ENCODE results near the gene SRSF12.
"Not testable (repeated sequence)": the region's sequence is repeated elsewhere in the genome, so short reads cannot be mapped to it uniquely, and the experiment has no call there.

The SRSF12 gene

DNA sequence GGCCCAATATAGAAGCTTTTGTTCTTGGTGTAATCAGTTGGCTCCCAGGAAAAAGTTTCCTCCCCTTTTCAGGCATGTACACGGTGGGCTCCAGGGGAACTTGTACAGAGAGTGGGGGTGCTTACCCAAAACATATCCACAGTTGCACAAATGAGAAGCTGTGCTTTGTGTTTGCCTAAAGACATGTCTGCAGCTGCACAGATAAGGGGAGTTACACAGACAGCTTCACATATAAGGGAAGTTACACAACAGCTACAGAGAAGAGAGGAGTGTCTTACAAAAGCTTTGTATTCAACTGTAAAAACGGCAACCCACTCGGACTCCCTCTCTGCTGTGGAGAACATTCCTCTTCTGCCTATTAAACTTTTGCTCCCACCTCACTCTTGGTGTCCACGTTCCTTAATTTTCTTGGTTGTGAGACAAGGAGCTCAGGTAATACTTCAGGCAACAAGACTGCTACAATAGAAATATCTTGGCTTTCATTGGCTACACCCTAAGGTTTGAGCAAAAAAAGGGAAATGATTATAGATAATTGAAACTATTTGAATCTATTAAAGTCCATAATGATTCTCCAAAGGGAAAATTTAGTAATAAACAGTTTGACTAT is 44.8 kb downstream of the SRSF12 start:
- in situ Hi-C loops (cut with MboI; ENCODE audit: low sequenced_read_pairs): no loop called here

DNA sequence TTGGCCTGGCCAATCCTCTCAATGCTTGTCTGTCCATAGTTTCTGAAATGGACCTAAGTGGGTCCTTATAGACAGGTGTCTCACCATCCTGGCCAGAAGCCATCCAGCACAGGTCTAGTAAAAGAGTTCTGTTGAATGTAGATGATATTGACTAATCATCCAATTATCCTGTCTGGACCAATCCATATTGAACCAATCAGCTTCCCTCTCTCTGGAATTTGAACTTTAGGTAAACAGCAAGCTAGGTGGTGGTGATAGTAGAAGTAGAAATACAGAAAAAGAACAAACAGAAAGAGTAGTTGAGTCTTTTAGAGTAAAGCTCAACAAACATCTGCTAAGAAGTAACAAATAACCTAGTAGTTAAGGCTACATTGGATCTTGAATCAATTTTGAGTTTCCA is 46.8 kb downstream of the SRSF12 start:
- in situ Hi-C loops (cut with MboI; ENCODE audit: low sequenced_read_pairs): no loop called here

DNA sequence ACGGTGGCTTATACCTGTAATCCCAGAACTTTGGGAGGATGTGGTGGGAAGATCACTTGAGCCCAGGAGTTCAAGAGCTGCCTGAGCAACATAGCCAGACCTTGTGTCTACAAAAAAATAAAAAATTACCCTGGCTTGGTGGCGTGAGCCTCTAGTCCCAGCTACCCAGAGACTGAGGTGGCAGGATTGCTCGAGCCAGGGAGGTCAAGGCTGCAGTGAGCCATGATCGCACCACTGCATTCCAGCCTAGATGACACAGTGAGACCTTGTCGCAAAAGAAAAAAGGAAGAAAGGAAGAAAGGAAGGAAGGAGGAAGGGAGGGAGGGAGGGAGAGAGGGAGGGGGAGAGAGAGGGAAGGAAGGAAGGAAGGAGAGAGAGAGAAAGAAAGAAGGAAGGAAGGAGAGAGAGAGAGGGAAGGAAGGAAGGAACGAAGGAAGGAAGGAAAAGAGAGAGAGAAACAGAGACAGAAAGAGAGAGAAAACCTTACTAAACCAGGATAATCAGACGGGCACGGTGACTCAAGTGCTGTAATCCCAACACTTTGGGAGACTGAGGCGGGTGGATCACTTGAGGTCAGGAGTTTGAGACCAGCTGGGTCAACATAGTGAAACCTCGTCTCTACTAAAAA is 48.2 kb downstream of the SRSF12 start:
- in situ Hi-C loops (cut with MboI; ENCODE audit: low sequenced_read_pairs): no loop called here

DNA sequence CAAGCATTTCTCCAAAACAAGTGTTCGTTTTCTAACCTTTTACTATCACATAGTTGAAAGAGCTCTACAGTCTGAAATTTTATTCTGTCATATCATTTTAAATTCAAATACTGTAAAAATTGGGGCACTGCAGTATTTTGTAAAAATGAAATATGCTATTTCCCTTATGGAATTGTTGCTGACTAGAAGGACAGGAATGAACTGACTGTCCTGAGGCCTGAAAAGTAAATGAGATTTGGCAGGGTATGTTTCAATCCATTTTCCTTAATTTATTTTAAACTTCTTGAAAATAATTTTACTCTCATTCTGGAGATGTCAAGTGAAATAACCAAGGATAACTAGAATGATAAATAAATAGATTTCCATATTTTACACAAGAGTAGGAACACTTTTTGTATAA is 49.2 kb downstream of the SRSF12 start:
- in situ Hi-C loops (cut with MboI; ENCODE audit: low sequenced_read_pairs): no loop called here

DNA sequence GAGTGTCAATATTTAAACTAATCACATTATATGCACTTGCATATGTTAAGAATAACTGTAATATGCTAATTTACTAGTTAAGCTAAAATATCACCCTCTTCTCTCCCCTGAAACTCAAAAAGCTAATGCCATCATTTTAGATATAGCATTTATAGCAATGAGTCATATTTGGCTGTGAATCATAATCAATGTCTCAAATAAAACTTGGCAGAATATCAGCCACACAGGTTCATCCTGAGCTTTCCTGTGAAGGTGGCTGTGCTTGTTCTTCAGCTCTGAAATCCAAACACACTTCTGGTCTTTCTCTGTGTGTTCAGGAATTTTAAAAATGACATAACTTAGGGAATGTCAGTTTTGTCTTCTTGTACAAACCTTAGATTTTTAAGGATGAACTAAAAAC is 50.1 kb downstream of the SRSF12 start:
- in situ Hi-C loops (cut with MboI; ENCODE audit: low sequenced_read_pairs): no loop called here

DNA sequence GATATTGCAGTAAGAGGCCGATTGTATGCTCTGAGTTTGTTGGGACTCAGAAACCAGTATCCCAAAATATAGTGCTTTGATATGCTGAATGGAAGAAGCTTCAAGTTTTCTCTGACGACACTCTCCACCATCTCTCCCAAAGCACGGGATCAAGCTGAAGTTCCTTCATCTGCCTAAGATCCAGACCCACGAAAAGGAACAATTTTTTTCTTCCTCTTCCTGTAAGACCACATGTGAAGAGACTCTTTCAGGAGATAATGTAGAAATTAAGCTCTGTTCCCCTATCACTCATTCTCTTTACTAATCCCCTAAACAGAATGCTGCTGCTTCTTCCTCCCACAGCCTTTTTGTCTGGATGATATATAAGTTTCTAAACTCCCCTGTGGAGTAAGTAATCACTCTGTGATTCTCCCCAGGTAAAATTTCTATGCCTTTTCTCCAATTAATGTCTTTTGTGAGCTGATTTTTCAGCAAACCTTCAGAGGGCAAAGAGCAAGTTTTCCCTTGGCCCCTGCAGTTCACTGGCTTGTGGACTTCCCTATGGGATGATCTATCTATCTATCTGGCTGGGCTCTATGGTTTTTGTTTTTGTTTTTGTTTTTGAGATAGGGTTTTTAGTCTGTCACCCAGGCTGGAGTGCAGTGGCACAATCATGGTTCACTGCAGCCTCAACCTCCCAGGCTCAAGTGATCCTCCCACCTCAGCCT is 50.8 kb downstream of the SRSF12 start:
- in situ Hi-C loops (cut with MboI; ENCODE audit: low sequenced_read_pairs): no loop called here

DNA sequence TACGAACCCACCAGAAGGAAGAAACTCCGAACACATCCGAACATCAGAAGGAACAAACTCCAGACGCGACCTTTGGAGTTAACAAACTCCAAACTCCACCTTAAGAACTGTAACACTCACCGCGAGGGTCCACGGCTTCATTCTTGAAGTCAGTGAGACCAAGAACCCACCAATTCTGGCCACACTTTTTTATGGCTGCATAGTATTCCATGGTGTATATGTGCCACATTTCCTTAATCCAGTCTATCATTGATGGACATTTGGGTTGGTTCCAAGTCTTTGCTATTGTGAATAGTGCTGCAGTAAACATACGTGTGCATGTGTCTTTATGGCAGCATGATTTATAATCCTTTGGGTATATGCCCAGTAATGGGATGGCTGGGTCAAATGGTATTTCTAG is 51.8 kb downstream of the SRSF12 start:
- in situ Hi-C loops (cut with MboI; ENCODE audit: low sequenced_read_pairs): not testable (repeated sequence)

DNA sequence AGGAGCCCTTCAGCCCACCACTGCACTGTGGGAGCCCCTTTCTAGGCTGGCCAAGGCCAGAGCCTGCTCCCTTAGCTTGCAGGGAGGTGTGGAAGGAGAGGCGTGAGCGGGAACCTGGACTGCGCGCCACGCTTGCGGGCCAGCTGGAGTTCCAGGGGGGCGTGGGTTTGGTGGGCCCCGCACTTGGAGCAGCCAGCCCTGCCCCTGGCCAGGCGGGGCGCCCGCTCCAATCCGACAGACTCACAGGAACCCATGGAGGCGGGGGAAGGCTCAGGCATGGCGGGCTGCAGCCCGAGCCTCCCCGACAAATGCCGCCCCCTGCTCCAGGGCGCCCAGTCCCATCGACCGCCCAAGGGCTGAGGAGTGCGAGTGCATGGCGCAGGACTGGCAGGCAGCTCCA is 52.9 kb downstream of the SRSF12 start:
- in situ Hi-C loops (cut with MboI; ENCODE audit: low sequenced_read_pairs): not testable (repeated sequence)

DNA sequence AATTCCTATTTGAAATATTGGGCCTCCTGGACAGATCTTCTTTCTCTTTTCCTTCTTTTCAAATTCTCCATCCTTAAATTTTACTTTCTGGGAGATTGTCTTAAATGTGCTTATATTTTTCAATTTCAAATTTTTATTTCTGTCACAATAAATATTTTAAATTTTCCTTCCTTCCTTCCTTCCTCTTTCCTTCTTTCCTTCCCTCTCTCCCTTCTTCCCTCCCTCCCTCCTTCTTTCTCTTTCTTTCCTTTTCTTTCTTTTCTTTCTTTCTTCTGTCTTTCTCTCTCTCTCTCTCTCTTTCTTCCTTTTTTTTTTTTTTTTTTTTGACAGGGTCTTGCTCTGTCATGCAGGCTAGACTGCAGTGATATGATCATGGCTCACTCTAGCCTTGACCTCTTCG is 54.0 kb downstream of the SRSF12 start:
- in situ Hi-C loops (cut with MboI; ENCODE audit: low sequenced_read_pairs): no loop called here

DNA sequence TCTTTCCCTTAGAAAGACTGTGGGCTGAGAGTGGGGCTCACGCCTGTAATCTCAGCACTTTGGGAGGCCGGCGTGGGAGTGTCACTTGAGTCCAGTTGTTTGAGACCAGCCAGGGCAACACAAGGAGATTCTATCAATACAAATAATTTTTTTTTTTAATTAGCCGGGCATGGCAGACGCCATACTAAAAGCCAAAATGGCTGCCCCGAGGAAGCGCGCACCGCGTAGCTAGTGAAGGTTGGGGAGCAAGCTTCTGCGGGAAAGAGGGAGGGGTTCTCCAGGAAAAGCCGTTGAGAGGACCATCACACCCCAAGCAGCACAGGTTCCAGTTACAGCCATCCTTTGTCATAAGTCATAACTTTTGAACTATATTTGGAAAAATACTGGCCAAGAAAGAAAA is 58.6 kb downstream of the SRSF12 start:
- in situ Hi-C loops (cut with MboI; ENCODE audit: low sequenced_read_pairs): no loop called here

DNA sequence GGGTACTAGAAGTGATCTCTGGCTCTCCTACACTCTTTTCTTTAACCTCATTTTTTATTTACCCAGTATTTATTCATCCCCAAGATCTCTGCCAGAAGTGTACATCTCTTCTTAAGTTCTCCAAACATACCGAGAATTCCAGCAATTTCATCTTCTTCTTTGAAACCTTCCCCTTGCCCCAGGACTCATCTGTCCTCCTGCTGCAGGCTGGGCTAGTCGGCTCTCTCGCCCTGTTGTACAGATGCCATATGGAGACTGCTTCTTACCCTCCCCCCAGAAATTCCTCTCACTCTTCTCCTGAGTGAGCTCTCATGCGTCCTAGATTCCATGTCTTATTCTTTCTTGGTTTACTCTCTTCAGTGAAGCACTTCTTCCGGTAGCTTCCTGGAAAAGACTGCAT is 59.2 kb downstream of the SRSF12 start:
- in situ Hi-C loops (cut with MboI; ENCODE audit: low sequenced_read_pairs): no loop called here

DNA sequence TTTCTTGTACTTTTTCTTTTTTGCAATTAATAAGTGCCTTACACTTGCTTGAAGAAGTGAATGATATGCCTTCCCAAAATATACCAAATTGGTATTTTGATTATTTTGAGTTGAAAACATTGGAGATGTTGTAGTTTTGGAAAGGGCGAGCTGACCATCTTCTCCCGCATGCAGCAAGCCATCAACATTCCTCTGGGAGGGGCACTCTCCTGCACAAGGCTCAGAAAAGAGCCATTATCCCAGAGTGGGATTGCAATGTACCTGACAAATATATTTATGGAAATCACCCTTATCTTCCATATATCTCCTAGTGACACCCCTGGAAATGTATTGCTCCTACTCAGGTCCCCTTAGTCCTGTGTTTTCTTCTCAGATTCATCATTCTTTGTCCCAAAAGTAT is 60.1 kb downstream of the SRSF12 start:
- in situ Hi-C loops (cut with MboI; ENCODE audit: low sequenced_read_pairs): no loop called here

DNA sequence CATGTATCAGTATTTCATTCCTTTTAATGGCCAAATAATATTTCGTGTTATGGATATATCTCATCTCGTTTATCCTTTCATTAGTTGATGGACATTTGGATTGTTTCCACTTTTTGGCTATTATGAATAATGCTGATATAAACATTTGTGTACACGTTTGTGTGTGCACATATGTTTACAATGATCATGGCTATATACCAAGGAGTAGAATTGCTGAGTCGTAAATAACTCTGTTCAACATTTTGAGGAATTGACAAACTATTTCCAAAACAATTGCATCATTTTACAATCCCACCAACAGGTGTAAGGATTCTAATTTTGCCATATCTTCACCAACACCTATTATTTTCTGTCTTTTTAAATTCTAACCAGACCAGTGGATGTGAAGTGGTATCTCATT is 63.7 kb downstream of the SRSF12 start:
- in situ Hi-C loops (cut with MboI; ENCODE audit: low sequenced_read_pairs): no loop called here

DNA sequence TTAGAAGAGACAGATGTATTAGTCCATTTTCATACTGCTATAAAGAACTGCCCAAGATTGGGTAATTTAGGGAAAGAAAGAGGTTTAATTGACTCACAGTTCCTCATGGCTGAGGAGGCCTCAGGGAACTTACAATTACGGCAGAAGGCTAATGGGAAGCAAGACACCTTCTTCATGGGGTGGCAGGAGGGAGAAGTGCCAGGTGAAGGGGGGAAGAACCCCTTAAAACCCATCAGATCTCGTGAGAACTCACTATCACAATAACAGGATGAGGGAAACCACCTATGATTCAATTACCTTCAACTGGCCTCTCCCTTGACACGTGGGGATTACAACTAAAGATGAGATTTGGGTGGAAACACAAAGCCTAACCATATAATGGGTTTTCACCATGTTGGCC is 66.2 kb downstream of the SRSF12 start:
- in situ Hi-C loops (cut with MboI; ENCODE audit: low sequenced_read_pairs): no loop called here

DNA sequence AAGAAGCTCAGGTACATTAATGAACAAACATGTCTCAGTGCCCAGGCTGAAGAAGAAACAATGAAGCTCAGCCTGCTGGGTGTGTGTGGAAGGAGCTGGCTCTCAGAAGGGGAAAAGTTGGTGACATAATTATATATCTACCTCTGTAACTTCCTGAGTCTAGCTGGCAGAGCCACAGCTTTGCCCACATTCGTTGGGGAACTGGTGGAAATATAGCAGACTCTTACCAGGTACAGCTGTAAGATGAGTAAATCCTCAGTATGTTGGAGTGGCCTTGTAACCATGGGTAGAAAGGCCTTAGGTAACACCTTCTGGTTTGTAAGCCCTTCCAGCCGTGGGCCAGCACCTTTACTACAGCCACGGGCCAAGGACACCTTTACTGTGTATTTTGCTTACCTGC is 67.2 kb downstream of the SRSF12 start:
- in situ Hi-C loops (cut with MboI; ENCODE audit: low sequenced_read_pairs): no loop called here

DNA sequence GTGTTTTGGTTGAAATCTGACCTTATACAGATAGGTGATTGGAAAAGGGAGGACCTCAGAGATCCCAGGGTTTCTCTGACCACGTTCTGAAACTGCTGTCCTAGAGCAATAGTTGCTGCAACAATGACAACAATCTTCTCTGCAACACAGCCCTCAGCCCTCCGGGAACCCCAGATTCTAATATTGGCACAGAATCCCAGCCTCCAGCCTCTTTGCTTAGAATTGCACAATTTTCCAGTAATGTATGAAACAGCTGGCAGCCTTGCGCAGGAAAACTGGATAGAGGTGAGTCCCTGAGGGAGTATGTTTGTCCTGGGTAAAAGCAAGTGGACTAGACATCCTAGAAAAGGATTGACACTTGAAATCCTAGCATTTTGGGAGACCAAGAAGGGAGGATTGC is 67.7 kb downstream of the SRSF12 start:
- in situ Hi-C loops (cut with MboI; ENCODE audit: low sequenced_read_pairs): no loop called here

DNA sequence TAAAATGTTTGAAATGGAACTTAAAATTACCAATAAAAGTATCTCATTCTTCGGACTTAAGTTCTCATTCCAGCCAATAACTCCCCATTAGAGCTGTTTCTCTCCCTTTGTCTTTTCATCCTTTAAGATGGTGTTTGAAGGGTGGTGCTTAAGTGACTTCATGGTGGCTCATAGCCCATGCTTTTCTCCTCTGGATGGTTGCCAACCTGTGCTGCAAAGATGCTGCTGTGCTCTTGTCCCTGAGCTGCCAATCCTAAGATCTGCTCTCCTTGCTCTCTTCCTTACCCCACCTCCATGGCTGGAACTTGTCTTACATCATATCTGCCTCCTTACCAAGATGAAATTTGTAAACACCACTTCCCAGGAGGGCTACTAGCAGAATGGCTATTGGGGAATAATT is 68.9 kb downstream of the SRSF12 start:
- in situ Hi-C loops (cut with MboI; ENCODE audit: low sequenced_read_pairs): no loop called here

DNA sequence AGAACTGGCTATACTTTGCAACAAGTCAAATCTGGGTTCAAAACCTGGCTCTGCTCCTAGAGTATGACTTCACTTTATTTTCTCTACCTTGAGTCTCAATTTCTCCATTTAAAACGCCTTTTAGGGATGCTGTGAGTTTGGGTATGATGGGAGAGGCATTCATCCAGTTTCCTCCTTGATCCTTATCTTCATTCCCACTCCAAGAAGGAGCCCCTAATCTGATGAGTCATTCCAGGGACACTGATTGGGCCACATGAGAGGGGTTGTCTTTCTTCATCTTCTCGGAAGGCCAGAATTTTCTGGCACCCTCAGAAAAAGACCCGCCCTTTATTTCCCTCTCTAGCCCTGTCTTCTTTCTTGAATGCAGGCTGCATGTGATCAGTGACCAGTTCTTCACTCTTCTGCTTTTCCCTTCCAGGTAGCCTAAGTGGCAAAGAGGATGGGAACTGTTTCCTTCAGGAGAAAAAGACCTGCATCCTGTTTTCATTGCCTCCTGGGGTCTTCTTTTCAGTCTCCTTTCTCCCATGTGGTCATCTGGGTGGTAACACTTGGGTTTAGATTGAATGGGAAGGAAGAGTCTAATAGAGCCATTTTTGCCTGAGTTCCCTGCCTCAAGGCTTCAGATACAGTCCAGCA is 69.5 kb downstream of the SRSF12 start:
- in situ Hi-C loops (cut with MboI; ENCODE audit: low sequenced_read_pairs): no loop called here

DNA sequence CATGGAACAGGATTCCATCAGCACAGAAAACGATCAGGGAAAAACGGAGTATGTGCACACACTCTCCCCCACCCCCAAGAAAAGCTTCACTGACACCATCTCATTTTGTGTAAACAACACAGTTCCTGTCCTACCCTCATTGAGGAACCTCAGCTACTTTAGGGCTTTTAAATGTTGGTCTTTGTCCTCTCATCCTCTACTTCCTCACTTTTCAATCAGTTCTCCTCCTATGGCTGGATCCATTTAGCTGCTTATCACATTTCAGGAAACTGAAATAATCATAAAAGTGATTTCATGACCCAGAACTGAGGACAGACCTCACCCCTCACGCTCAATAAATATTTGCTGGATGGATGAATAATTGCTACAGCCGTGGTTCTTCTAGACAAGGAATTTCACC is 70.4 kb downstream of the SRSF12 start:
- in situ Hi-C loops (cut with MboI; ENCODE audit: low sequenced_read_pairs): no loop called here
